Aorta (tissue), 5 donors: ENCODE measurements around the gene SAE1. TPM values are rescaled to one million over a fixed set of nuclear protein-coding genes. Genes with fewer than 3 reads are reported as not detected.

Experiments used
- ATAC-seq: fragments of 200-7000 bp; cut with Tn5 transposase; one replicate; pipeline ENCODE4 v1.9.1; 2022; ENCODE audit warnings: moderate library complexity; ENCODE audit not compliant: low FRiP score
- DNase-seq, 2 donors: peaks; one replicate each; pipeline ENCODE4 v3.0.0-alpha.2; 2020
- H3K27ac ChIP-seq, 2 donors: one replicate each; pipeline ENCODE4 v1.5.1; 2013; ENCODE audit warnings: low read length in 2 of 2, mild to moderate bottlenecking in 2 of 2, moderate library complexity in 2 of 2, control low read depth in 1 of 2, inconsistent platforms in 1 of 2, low read depth in 1 of 2
- H3K27me3 ChIP-seq, 2 donors: one replicate each; pipeline ENCODE4 v1.6.1; 2013; ENCODE audit warnings: control low read depth in 1 of 2, low read length in 1 of 2, mild to moderate bottlenecking in 1 of 2, moderate library complexity in 1 of 2; ENCODE audit not compliant: insufficient read depth in 2 of 2, control insufficient read depth in 1 of 2
- H3K36me3 ChIP-seq, 2 donors: one replicate each; pipeline ENCODE4 v1.6.1; 2013; ENCODE audit warnings: control low read depth in 1 of 2, low read length in 1 of 2, mild to moderate bottlenecking in 1 of 2; ENCODE audit not compliant: insufficient read depth in 2 of 2, control insufficient read depth in 1 of 2
- H3K4me1 ChIP-seq, 2 donors: one replicate each; pipeline ENCODE4 v1.6.1; 2013; ENCODE audit warnings: low read length in 2 of 2, control low read depth in 1 of 2, mild to moderate bottlenecking in 1 of 2, moderate library complexity in 1 of 2; ENCODE audit not compliant: insufficient read depth in 2 of 2, control insufficient read depth in 1 of 2
- H3K4me3 ChIP-seq, 2 donors: one replicate each; pipeline ENCODE4 v1.5.1; 2013; ENCODE audit warnings: low read length in 2 of 2, control low read depth in 1 of 2, mild to moderate bottlenecking in 1 of 2
- H3K9me3 ChIP-seq: one replicate; pipeline ENCODE4 v1.6.1; 2013; ENCODE audit warnings: mild to moderate bottlenecking, low read length; ENCODE audit not compliant: control insufficient read depth
- WGBS, 2 donors: extraction: QIAGEN DNeasy Blood & Tissue Kit; methylation state at CpG; one replicate each; pipeline ENCODE4 v1.1.7; 2013; 5-methylcytosine and 5-hydroxymethylcytosine counted together
- intact Hi-C, 2 donors: fragments of 100-400 bp; cut with DNase I; formaldehyde crosslinking; loops; one replicate each; pipeline versions ENCODE4 v1.14.2 to v1.15.0; 2022
- polyA plus RNA-seq, 2 donors: library from polyadenylated mRNA; stranded (reverse); fragments of 200-250 nt; gene quantifications; one replicate each; pipeline ENCODE4 v1.2.3, GENCODE V29; 2013
- total RNA-seq, 2 donors: library from RNA; stranded (reverse); fragmentation: NEBNext Ultra II Directional; extraction: Animal tissue kit (Norgen Biotek cat#: 25700); gene quantifications; one replicate each; pipeline ENCODE4 v1.2.1, GENCODE V29; 2021
- donor health status: healthy with polysubstance abuse.
- donor health status: Bipolar disorder and iron deficiency.
- donor health status: DM: no; HTN: no; CAD: no.
- donor health status: DM: no; HTN: no; CAD: no.
- donor health status: DM: yes; HTN: yes; CAD: no.

Gene SAE1
- total and polyA plus RNA-seq, 4 donors: 44.5 to 64.9 (median 54.3) TPM

DNA sequence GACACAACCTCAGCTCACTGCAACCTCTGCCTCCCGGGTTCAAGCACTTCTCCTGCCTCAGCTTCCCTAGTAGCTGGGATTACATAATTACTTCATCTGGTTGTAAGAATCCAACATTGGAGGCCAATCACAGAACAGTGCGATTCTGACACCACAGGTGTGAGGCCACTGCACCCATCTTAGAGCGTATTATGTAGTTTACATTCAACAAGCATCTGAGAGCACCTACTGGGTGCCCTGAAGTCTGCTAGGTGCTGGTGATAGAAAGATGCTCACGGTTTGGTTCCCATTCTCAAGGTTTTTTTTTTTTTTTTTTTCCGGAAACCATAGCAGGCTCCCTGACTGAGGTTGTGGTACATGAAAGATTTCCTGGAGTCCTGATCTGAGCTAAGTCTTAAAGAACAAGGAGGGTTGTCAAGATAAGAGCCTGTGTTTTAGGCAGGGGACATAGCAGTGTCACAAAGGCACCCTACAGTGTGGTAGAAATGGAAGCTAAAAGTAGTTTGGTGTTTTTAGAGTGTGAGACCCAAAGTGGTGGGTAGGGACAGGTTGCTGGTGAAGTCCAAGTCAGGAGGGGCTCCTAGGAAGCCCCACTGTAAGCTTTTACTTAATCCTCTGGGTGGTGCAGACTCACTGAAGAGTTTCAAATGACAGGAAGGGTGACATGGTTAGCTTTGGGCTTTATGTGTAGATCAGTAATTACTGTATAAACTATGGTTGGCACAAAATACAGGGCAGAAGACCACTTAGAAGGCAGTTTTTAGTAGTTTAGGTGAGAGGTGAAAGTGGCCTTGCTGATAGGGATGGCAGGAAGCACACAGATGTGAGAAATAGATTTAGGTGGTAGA lies 15.2 kb downstream of the SAE1 start:
- no peaks in the 10 kb centered on the region for H3K4me1 ChIP-seq
- DNase-seq: no peak
- H3K27me3 ChIP-seq: no peaks in the 10 kb centered on the region
- WGBS, 2 donors: 84 to 86% methylated on average over 5 of the region's 5 CpGs
- H3K9me3 ChIP-seq: no peaks in the 10 kb centered on the region
- H3K4me3 ChIP-seq: no peak overlapping the region
- H3K27ac ChIP-seq: no peak overlapping the region
- ATAC-seq: no peak
- peaks cover 5 to 6% of the 10 kb centered on the region in 2 donors for H3K36me3 ChIP-seq
- intact Hi-C loops: loop anchor here in 1 of 2 donors (5.0 kb wide), 1 partner anchor 66 kb away; no protein-coding TSS in a partner anchor

DNA sequence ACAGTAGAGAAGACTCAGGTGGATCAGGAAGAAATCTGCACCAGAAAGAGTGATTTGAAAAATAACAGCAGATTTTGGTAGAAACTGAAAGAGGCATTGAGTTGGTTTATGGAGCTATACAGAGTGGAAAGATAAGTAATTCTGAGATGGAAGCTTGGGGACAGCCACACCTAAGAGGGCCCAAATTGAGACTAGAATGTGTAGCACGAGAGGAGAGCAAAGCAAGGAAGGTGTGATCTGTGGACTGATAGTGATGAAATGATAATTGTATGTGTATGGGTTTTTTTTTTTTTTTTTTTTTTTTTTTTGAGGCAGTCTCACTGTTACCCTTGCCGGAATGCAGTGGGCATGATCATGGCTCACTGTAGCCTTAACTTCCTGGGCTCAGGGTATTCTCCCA lies 16.3 kb downstream of the SAE1 start:
- Histone ChIP-seq H3K4me1 (no peaks in the 10 kb centered on the region), H3K27ac (no peak overlapping the region), H3K9me3 (no peaks in the 10 kb centered on the region), H3K36me3 (peaks cover 5 to 6% of the 10 kb centered on the region in 2 donors), H3K4me3 (no peak overlapping the region), H3K27me3 (no peaks in the 10 kb centered on the region)
- DNase-seq: no peak
- intact Hi-C loops: loop anchor here in 1 of 2 donors (5.0 kb wide), 1 partner anchor 65 kb away; no protein-coding TSS in a partner anchor
- ATAC-seq: no peak
- WGBS, 2 donors: 96 to 97% methylated on average over 2 of the region's 2 CpGs

DNA sequence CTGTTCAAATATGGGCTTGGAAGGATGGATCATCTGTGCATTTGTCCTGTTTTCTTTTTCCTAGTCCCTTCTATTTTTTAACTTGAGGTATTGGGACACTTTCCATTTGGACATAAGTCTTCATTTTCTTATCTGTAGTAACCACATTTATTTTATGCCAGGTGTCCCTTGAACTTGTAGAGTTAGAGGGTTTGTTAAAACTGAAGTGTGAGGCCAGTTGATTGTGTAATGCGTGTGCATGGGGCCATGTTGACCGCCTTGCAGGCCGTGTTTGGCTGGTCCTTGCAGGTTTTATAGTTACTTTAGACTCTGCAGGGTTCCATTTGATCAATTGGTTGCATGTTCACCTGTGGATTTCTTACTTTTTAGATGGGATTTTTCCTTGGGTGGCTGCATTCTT lies 21.0 kb downstream of the SAE1 start:
- intact Hi-C loops: no loop called here
- no peak for ATAC-seq
- Histone ChIP-seq H3K4me3 (no peak overlapping the region), H3K4me1 (no peaks in the 10 kb centered on the region), H3K27ac (no peak overlapping the region), H3K9me3 (no peaks in the 10 kb centered on the region), H3K36me3 (peaks cover 2 to 10% of the 10 kb centered on the region in 2 donors), H3K27me3 (no peaks in the 10 kb centered on the region)
- 83 to 89% methylated on average over 3 of the region's 3 CpGs for WGBS, 2 donors
- no peak for DNase-seq

DNA sequence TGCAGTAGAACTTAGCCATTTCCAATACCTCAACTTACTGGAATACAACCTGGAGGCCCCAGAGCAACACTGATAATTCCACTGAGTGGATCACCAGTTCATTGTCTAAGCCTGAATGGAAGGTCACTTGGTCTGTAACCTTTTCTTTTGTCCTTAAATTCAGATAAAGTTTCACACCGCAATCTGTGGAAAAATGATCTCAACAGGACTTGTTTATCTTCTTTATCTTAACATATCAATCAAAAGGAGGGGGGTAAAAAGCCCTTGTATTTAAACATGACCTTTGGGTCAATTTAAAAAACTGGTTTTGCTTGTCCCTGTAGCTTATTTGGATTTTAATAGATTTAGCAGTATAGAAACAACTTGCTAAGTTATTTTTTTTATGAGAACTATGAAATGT lies 21.6 kb downstream of the SAE1 start:
- intact Hi-C loops: no loop called here
- ATAC-seq (no peak), DNase-seq (no peak)
- Histone ChIP-seq H3K4me3 (no peak overlapping the region), H3K27ac (no peak overlapping the region), H3K9me3 (no peaks in the 10 kb centered on the region), H3K36me3 (peaks cover 2 to 10% of the 10 kb centered on the region in 2 donors), H3K4me1 (no peaks in the 10 kb centered on the region), H3K27me3 (no peaks in the 10 kb centered on the region)
- 57 to 71% methylated on average over 1 of the region's 1 CpG for WGBS, 2 donors

DNA sequence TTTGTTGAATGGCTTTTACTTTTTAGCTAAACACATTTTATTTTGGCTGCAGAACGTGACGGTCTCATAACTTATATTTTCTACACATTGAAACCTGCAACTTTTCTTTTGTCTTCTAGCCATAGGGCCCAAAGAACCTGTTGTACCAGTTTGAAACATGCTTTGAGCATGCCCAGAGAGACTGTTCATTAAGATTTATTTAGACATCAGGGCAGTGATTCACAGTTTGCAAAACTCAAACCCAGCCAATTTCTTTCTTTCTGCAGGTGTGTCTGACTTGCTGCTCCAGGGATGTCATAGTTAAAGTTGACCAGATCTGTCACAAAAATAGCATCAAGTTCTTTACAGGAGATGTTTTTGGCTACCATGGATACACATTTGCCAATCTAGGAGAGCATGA lies 22.0 kb downstream of the SAE1 start:
- H3K27ac ChIP-seq: no peak overlapping the region
- no peaks in the 10 kb centered on the region for H3K9me3 ChIP-seq
- intact Hi-C loops: no loop called here
- no peak for ATAC-seq
- no peak for DNase-seq
- H3K36me3 ChIP-seq: peaks cover 2 to 10% of the 10 kb centered on the region in 2 donors
- H3K4me3 ChIP-seq: no peak overlapping the region
- WGBS, 2 donors: 70 to 76% methylated on average over 2 of the region's 2 CpGs
- H3K4me1 ChIP-seq: no peaks in the 10 kb centered on the region
- H3K27me3 ChIP-seq: no peaks in the 10 kb centered on the region

DNA sequence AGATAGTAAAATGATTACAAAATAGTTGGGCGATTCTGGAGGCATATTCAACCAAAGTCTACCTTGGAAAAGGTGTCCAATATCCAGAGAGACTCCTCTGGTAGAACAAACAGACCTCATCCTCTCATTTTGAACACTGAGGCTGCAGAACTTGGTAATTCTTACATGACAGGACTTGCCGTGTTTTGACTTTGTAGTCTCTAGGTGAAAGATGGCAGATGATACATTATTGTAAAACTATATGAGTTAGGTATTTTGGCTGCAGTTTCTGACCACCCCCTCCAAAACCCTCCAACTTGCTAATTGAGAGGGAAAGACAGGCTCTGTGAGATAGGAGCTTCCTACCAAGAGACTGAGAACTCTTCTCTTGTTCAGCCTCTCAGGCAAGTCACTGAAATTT lies 22.6 kb downstream of the SAE1 start:
- no peaks in the 10 kb centered on the region for H3K4me1 ChIP-seq
- H3K27ac ChIP-seq: no peak overlapping the region
- H3K4me3 ChIP-seq: no peak overlapping the region
- H3K36me3 ChIP-seq: peaks cover 0 to 10% of the 10 kb centered on the region in 2 donors
- 84 to 87% methylated on average over 2 of the region's 2 CpGs for WGBS, 2 donors
- DNase-seq (no peak), ATAC-seq (no peak)
- H3K9me3 ChIP-seq: no peaks in the 10 kb centered on the region
- intact Hi-C loops: no loop called here
- no peaks in the 10 kb centered on the region for H3K27me3 ChIP-seq

DNA sequence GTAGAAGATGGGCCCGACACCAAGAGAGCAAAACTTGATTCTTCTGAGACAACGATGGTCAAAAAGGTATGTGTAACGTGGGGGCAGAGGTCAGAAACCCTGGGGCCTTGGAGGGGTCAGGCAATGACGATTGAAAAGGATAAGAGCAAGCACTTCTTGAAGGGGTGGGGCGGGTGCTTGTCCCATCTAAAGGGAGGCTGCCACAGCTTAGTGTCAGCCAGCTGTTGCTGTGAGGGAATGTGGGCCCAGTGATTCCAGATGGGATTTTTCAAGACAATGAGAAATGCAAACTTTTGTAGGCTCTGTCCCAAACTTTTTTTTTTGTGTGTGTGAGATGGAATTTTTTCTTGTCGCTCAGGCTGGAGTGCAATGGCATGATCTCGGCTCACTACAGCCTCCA lies 24.5 kb downstream of the SAE1 start:
- DNase-seq (no peak), ATAC-seq (no peak)
- Histone ChIP-seq H3K4me1 (peaks cover 0 to 3% of the 10 kb centered on the region in 2 donors), H3K9me3 (no peaks in the 10 kb centered on the region), H3K27me3 (no peaks in the 10 kb centered on the region), H3K4me3 (no peak overlapping the region), H3K36me3 (peaks cover 0 to 10% of the 10 kb centered on the region in 2 donors), H3K27ac (no peak overlapping the region)
- 70 to 78% methylated on average over 7 of the region's 7 CpGs for WGBS, 2 donors
- intact Hi-C loops: loop anchor here in 1 of 2 donors (5.0 kb wide), 1 partner anchor 52 kb away; no protein-coding TSS in a partner anchor

DNA sequence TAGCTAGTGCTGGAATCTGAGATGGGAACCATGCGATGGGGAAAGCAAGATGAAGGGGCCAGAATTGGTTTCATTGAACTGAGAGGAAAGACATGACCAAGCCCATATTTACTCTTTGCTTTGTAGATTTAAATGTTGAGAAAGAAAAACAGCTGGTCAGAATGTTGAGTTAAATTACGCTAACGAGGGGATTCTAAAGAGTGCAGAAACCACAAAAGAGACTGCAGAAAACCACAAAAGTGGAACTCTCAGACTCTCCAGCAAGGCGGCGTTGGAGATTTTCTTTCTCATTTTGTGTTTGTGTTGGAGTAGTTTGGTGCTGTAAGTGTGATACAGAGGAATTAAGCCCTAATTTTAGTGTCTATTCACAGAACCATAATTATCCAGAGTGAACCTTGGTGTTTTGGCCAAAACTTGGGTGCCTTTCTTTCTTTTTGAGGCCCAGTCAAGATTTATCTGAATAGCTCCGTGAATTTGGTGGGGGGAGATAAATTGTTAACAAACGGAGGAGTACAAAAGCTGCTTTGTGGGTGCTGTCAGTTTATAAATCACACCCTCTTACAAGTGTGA lies 26.3 kb downstream of the SAE1 start:
- Histone ChIP-seq H3K4me1 (peaks cover 0 to 3% of the 10 kb centered on the region in 2 donors), H3K9me3 (no peaks in the 10 kb centered on the region), H3K27me3 (no peaks in the 10 kb centered on the region), H3K4me3 (no peak overlapping the region), H3K27ac (peak overlapping the region in 1 of 2 donors; percentile 90), H3K36me3 (peaks cover 0 to 6% of the 10 kb centered on the region in 2 donors)
- DNase-seq (no peak), ATAC-seq (no peak)
- 58 to 67% methylated on average over 7 of the region's 7 CpGs for WGBS, 2 donors
- intact Hi-C loops: loop anchor here in 1 of 2 donors (5.0 kb wide), 1 partner anchor 50 kb away; no protein-coding TSS in a partner anchor
